HEK293 (cell line): ENCODE measurements around the gene ELMO1.

Experiments used
- ATF2 ChIP-seq: fragments of 450-650 bp; formaldehyde crosslinking; IDR thresholded peaks from 2 replicates; pipeline ENCODE4 v1.5.1; 2016; ENCODE audit warnings: missing biosample characterization, missing genetic modification characterization, low read depth
- CTCF ChIP-seq: fragments of 450-650 bp; formaldehyde crosslinking; IDR thresholded peaks from 2 replicates; pipeline ENCODE4 v1.5.1; 2016; ENCODE audit warnings: missing biosample characterization, missing genetic modification characterization
- PRDM1 ChIP-seq: fragments of 450-650 bp; formaldehyde crosslinking; IDR thresholded peaks from 2 replicates; pipeline ENCODE4; 2016; ENCODE audit warnings: missing biosample characterization, missing genetic modification characterization
- REST ChIP-seq: fragments of 450-650 bp; formaldehyde crosslinking; IDR thresholded peaks from 2 replicates; pipeline ENCODE4 v1.5.1; 2016; ENCODE audit warnings: missing biosample characterization, missing genetic modification characterization
- TRIM28 ChIP-seq: IDR thresholded peaks from 2 replicates; pipeline ENCODE4 v1.6.1; 2011; ENCODE audit warnings: low read length, control low read depth, borderline replicate concordance
- ZNF530 ChIP-seq: fragments of 450-650 bp; formaldehyde crosslinking; IDR thresholded peaks from 2 replicates; pipeline ENCODE4 v1.5.1; 2016; ENCODE audit warnings: low read depth, missing biosample characterization, missing genetic modification characterization

GRCh38 chr7:37493123-37493522 lies 44.5 kb upstream of the ELMO1 start:
- TF ChIP-seq ATF2 (tag by site-specific recombination) (no peak), TRIM28 (no peak), CTCF (tag by site-specific recombination) (no peak), PRDM1 (tag by site-specific recombination) (no peak), REST (tag by site-specific recombination) (no peak), ZNF530 (tag by site-specific recombination) (no peak)
